OCI-LY3 (cell line): Measurements from ENCODE around the gene PTPRT.

Source experiments
- H2AFZ ChIP-seq: fragments of 200-600, 300-600 bp; shearing (Covaris generic); 2 replicates; pipeline ENCODE4 v1.6.0; 2014; ENCODE audit warnings: antibody characterized with exemption, low read depth, low read length
- H3K27ac ChIP-seq: fragments of 200-600, 300-600 bp; sonication (generic); 2 replicates; pipeline ENCODE4 v1.5.1; 2014; ENCODE audit warnings: mild to moderate bottlenecking, low read length, moderate library complexity, mixed read lengths
- H3K27me3 ChIP-seq: fragments of 200-600, 300-600 bp; sonication (generic); 2 replicates; pipeline ENCODE4 v1.6.1; 2014; ENCODE audit warnings: low read depth, low read length, mixed read lengths
- H3K36me3 ChIP-seq: fragments of 200-600, 300-600 bp; sonication (generic); replicated peaks from 2 replicates; pipeline ENCODE3; 2014; ENCODE audit warnings: low read depth, low read length, mixed read lengths
- H3K4me1 ChIP-seq: fragments of 300-600, 200-600 bp; sonication (generic); 2 replicates; pipeline ENCODE4 v1.6.1; 2014; ENCODE audit warnings: low read length, mixed read lengths
- H3K4me2 ChIP-seq: fragments of 200-600, 300-600 bp; sonication (generic); 2 replicates; pipeline ENCODE4 v1.6.1; 2014; ENCODE audit warnings: low read length, mixed read lengths
- H3K4me3 ChIP-seq: fragments of 300-600, 200-600 bp; sonication (generic); 2 replicates; pipeline ENCODE4 v1.5.1; 2014; ENCODE audit warnings: antibody characterized with exemption, mild to moderate bottlenecking, low read length, moderate library complexity
- H3K79me2 ChIP-seq: fragments of 300-600, 200-600 bp; shearing (Covaris generic); 2 replicates; pipeline ENCODE4 v1.6.1; 2014; ENCODE audit warnings: mild to moderate bottlenecking, low read length, mixed read lengths
- H3K9ac ChIP-seq: fragments of 300-600, 200-600 bp; shearing (Covaris generic); 2 replicates; pipeline ENCODE4 v1.6.0; 2014; ENCODE audit warnings: mild to moderate bottlenecking, low read length, moderate library complexity
- H3K9me3 ChIP-seq: fragments of 200-600, 300-600 bp; shearing (Covaris generic); 2 replicates; pipeline ENCODE4 v1.6.1; 2014; ENCODE audit warnings: low read length, mixed read lengths; ENCODE audit not compliant: insufficient read depth
- H4K20me1 ChIP-seq: fragments of 200-600, 300-600 bp; sonication (generic); 2 replicates; pipeline ENCODE4 v1.6.1; 2016; ENCODE audit warnings: low read length, mixed read lengths; ENCODE audit not compliant: insufficient read depth
- EZH2phosphoT487 ChIP-seq: fragments of 200-600 bp; shearing (Covaris generic); IDR thresholded peaks from 2 replicates; pipeline ENCODE4 v1.6.1; 2018; ENCODE audit warnings: antibody characterized with exemption, mixed run types, low read depth
- TF ChIP-seq, protein P1 (sequence below): fragments of 200-600, 300-600 bp; sonication (generic); IDR thresholded peaks from 2 replicates; pipeline ENCODE4 v1.5.1; 2014; ENCODE audit warnings: antibody characterized with exemption, low read length, low read depth

The PTPRT gene

DNA sequence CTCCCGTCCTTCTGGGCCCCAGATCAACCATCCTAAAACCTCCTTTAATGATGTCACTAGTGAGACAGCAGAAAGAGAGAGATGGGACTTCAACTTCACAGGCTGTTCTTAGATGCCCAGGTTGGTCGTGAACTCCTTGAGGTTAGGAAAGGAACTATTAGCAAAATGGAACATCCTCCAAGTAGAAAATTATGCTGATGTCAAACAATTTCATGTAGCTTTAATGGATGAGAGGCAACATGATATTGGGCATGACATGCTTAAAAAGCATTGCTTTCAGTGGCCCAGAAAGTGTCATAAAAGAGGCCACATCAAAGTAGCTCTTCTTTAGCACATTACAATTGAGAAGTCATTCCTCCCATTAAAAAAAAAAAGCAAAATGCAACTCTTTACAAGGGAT, 248.1 kb downstream of the PTPRT start:
- no peaks in the 10 kb centered on the region for H3K79me2 ChIP-seq
- no peak overlapping the region for H3K27ac ChIP-seq
- TF ChIP-seq EZH2phosphoT487 = no peak
- TF ChIP-seq, protein P1, sequence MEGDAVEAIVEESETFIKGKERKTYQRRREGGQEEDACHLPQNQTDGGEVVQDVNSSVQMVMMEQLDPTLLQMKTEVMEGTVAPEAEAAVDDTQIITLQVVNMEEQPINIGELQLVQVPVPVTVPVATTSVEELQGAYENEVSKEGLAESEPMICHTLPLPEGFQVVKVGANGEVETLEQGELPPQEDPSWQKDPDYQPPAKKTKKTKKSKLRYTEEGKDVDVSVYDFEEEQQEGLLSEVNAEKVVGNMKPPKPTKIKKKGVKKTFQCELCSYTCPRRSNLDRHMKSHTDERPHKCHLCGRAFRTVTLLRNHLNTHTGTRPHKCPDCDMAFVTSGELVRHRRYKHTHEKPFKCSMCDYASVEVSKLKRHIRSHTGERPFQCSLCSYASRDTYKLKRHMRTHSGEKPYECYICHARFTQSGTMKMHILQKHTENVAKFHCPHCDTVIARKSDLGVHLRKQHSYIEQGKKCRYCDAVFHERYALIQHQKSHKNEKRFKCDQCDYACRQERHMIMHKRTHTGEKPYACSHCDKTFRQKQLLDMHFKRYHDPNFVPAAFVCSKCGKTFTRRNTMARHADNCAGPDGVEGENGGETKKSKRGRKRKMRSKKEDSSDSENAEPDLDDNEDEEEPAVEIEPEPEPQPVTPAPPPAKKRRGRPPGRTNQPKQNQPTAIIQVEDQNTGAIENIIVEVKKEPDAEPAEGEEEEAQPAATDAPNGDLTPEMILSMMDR = no peak
- no peaks in the 10 kb centered on the region for H4K20me1 ChIP-seq
- H3K9me3 ChIP-seq = no peaks in the 10 kb centered on the region
- H3K9ac ChIP-seq = no peak overlapping the region
- no peaks in the 10 kb centered on the region for H3K4me1 ChIP-seq
- H3K27me3 ChIP-seq = 0 out of 2 replicates have a peak, but pooled peaks cover 5% of the 10 kb centered on the region
- H3K4me2 ChIP-seq = no peak overlapping the region
- no peak overlapping the region for H2AFZ ChIP-seq
- no peak overlapping the region for H3K4me3 ChIP-seq
- H3K36me3 ChIP-seq = no peaks in the 10 kb centered on the region

GRCh38 chr20:42938441-42939205, 251.1 kb downstream of the PTPRT start:
- Histone ChIP-seq H3K9me3 (no peaks in the 10 kb centered on the region), H3K4me2 (no peak overlapping the region), H3K36me3 (no peaks in the 10 kb centered on the region), H3K27me3 (no peaks in the 10 kb centered on the region), H3K79me2 (no peaks in the 10 kb centered on the region), H3K9ac (no peak overlapping the region), H3K27ac (no peak overlapping the region), H3K4me3 (no peak overlapping the region), H4K20me1 (no peaks in the 10 kb centered on the region), H3K4me1 (no peaks in the 10 kb centered on the region), H2AFZ (no peak overlapping the region)
- no peak for TF ChIP-seq EZH2phosphoT487
- TF ChIP-seq, protein P1 = no peak

- H3K9me3 ChIP-seq = no peaks in the 10 kb centered on the region
- H4K20me1 ChIP-seq = no peaks in the 10 kb centered on the region
- H3K36me3 ChIP-seq = no peaks in the 10 kb centered on the region
- no peak overlapping the region for H3K4me3 ChIP-seq
- no peak overlapping the region for H3K9ac ChIP-seq
- no peaks in the 10 kb centered on the region for H3K27me3 ChIP-seq
- TF ChIP-seq EZH2phosphoT487 = no peak
- TF ChIP-seq, protein P1 = no peak
- H3K27ac ChIP-seq = no peak overlapping the region
- no peaks in the 10 kb centered on the region for H3K4me1 ChIP-seq
- no peak overlapping the region for H2AFZ ChIP-seq
- H3K4me2 ChIP-seq = no peak overlapping the region
- H3K79me2 ChIP-seq = no peaks in the 10 kb centered on the region
These were observed 253.2 kb downstream of the PTPRT start for GRCh38 chr20:42936482-42936881.

GRCh38 chr20:42924215-42924614, 265.5 kb downstream of the PTPRT start:
- no peaks in the 10 kb centered on the region for H3K9me3 ChIP-seq
- no peak overlapping the region for H3K9ac ChIP-seq
- H2AFZ ChIP-seq = no peak overlapping the region
- H3K4me2 ChIP-seq = no peak overlapping the region
- no peaks in the 10 kb centered on the region for H4K20me1 ChIP-seq
- H3K4me1 ChIP-seq = no peaks in the 10 kb centered on the region
- H3K4me3 ChIP-seq = no peak overlapping the region
- no peak for TF ChIP-seq EZH2phosphoT487
- TF ChIP-seq, protein P1 = no peak
- H3K36me3 ChIP-seq = no peaks in the 10 kb centered on the region
- H3K27ac ChIP-seq = no peak overlapping the region
- peaks cover 4% of the 10 kb centered on the region; the same call in 1 of the 2 replicates for H3K27me3 ChIP-seq
- no peaks in the 10 kb centered on the region for H3K79me2 ChIP-seq
